ELF-1 (cell line): ENCODE results near the gene CCDC152.
"Not testable (repeated sequence)": the region's sequence is repeated elsewhere in the genome, so short reads cannot be mapped to it uniquely, and the experiment has no call there.

ENCODE experiments used
- DNase-seq: peaks from one replicate; pipeline ENCODE4 v3.0.0-alpha.2; 2016; ENCODE audit warnings: low read depth, low spot score

Gene CCDC152

DNA sequence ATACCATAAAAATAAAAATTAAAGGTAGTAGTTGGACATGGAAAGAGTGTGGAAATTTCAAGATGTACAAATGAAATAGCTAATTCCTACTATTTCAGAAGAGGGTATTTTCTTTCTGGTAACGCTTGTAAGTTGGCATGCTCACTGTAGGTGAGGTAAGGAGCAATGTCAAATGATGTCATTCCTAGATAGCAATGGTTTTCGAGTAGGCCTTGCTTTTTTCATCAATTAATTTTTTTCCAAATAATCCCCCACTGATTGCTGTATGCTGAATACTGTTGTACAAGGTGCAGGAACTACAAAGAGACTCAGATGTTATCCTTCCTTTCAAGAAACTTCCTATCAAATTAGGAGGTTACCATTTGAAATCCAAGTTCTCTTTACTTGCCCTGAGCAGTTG, 56.0 kb downstream of the CCDC152 start:
- DNase-seq: no peak

DNA sequence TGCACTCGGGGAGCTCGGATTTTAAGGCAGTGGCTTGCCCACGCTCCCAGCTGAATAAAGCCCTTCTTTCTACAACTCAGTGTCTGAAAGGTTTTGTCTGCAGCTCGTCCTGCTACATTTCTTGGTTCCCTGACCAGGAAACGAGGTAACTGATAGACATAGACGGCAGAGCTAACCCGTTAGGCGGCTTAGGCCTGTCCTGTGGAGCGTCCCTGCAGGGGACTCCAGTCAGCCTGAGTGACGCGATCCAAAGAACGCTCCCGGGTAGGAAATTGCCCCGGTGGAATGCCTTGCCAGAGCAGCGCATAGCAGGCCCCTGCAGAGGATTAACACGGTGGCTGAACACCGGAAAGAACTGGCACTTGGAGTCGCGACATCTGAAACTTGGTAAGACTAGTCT, 56.9 kb downstream of the CCDC152 start:
- peak; percentile 94 for DNase-seq

DNA sequence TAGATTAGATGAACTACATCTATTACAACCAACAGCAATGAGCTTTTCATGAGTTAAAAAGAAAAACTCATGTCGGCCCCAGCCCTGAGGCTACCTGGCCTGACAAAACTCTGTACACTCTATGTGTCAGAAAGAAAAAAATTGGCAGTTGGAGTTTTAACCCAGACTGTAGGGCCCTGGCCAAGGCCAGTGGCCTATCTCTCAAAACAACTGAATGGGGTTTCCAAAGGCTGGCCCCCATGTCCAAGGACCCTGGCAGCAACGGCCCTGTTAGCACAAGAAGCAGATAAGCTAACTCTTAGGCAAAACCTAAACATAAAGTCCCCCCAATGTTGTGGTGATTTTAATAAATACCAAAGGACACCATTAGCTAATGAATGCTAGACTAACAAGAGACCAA, 59.9 kb downstream of the CCDC152 start:
- DNase-seq: not testable (repeated sequence)

DNA sequence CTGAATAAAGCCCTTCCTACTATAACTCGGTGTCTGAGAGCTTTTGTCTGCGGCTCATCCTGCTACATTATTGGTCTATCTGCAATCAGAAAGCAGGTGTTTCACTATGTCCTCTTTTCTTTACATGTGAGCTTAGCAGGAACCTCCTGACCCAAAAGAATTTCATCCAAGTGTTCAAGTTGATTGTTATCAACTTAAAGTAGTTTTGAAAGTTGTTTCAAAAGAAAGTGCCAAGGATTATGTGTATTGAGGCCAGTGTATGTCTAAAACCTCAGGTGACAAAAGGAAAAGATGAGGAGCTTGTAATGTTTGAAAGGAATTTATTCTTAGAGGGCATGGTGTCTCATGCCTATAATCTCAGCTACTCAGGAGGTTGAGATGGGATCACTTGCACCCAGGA, 63.1 kb downstream of the CCDC152 start:
- no peak for DNase-seq

DNA sequence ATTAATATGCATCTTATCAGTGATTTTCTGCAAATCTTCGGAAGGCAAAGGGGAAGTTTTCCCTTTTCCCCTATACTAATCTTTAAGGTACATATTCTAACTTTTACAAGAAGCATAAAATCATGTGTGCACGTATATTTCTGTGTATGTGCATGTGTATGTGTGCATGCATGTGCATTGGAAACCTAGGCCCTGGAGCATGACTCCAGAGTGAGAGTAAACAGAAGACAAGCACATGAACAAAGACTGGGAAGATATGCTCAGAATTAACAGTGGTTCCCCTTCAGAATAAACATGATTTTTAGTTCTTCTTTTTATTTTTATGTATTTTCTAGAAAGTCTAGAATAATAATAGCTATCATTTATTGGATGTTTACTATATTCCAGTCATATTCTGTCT, 65.9 kb downstream of the CCDC152 start:
- DNase-seq: no peak

DNA sequence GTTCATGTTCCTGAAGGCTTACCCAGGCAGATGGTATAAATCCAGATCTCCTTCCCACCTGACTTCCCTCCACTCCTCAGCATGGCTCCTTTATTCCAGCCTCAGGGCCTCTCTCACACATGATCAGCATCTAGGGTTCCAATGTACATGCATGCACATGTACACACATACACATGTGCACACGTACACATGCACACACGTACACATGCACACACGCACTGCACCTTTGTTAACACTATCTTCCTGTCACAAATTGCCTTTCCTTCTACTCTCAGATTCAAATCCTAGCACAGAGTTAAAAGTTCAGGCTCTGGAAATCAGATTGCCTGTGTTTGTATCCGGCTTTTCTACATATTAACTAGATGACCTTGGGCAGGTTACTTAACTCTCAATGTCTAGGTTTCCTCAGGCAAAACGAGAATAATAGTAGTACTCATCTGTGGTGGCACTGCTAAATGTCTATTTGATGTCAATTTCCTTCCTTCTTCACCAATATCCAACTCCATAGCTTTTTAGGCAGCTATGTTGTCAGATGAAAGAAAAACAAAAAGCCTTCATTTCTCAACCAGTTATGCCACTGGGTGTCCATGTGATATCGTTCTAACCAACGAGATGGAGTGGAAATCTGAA, 67.8 kb downstream of the CCDC152 start:
- DNase-seq: no peak

DNA sequence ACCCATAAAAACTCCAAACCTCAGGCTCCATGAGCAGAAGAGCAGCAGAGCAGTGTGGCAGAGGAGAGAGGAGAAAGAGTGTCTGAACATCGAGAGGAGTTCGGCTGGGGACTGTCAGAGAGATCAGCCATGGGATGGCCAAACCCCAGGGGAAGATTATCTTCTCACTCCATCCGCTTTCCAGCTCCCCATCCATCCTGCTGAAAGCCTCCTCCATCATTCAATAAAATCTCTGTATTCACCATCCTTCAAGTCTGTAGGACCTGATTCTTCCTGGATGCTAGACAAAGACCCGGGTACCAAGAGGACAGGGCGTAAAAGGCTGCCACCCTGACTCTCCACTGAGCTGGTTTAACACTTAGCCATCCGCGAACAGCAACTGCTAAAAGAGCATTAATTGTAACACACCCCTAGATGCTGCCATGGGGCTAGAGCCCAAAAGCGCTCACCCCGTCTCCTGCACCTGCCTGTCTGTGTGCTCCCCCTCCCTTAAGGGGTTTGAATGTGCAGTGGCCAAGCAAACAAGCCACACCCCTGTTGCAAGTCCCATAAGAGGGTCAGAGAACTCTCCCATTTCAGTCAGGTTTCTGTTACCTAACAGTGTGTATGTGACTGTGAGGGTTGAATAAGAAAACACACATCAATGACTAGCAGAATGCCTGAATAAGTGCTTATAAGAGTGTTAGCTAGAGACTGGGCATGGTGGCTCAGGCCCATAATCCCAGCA, 69.0 kb downstream of the CCDC152 start:
- no peak for DNase-seq

DNA sequence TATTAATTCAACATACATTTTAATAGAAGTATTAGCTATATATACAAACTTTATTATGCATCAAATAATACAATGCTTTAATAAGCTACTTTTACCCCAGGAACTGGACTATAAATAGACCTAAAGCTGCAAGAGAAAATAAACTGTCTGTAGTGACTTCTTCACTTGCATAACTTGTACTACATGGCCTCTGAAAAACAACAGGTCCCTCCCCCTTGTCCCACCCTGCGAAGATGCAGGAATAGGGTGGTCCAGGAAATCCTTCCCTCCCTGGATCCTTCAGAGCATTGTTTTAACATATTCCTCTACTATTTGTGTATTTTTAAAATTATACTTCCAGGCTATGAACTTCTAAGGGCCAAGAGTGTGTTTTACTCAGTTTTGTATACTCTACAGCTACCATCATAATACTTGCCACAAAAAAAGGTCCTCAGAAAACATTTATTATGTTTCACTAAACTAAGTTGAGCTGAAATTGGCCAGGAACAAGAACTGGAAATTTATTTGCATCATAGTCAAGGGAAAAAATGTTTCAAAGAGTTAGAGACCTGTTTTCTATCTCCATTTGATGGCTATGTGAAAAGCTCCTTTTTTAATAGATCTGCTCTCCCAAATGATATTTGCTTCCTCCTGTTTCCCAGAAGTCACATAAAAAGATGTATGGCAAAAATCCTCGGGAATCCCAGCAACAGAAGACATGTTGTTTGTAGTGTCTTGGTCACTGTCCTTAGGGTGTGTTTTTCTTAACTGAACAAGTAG, 70.3 kb downstream of the CCDC152 start:
- DNase-seq: no peak

DNA sequence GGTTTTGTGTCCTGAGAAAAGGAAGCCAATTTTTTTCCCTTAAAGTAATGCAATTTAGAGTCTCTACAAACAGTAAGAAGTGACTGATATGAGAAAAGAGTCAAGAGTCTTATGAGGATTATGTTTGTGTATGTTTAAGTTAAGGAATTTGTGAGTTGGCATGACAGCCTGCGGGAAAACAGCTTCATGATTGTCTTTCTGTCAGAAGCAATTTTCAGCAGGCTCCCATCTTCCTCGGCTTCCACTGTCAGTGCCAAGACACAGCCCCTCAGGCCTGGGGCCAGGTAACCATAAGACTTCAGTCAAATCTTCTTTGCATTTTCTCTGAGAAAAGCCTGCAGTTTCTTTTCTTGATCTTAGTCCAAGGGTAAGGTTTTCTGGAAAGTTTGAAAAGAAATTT, 72.1 kb downstream of the CCDC152 start:
- no peak for DNase-seq

DNA sequence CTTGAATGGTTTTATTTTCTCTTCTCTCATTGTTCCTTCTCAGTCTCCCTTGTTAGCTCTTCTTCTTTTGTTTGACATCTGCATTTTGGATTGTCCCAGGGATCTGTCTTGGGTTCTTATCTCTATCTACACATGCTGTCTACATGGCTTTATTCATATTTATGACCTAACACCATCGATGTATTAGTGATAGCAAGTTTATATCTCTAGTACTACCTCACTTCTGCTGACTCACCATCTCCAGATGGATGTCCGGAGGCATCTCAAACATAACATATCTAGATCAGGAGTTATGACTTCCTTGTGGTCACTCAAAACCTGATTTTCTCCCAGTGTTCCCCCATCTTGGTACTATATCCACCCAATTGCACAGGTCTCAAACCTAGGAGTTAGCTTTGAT, 74.3 kb downstream of the CCDC152 start:
- DNase-seq: no peak

DNA sequence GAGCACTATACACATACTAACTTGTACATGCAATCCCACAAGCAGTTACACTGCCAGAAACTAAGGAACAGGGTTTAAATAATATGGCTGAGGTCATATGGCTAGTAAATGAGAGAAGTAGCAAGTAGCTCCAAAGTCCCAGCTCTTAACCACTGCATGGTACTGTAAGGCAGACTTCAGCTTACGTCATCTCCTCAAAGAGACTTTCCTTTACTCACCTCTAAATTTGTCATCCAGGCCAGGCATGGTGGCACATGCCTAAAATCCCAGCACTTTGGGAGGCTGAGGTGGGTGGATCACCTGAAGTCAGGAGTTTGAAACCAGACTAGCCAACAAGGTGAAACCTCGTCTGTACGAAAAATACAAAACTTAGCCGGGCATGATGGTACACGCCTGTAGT, 75.4 kb downstream of the CCDC152 start:
- DNase-seq: no peak

DNA sequence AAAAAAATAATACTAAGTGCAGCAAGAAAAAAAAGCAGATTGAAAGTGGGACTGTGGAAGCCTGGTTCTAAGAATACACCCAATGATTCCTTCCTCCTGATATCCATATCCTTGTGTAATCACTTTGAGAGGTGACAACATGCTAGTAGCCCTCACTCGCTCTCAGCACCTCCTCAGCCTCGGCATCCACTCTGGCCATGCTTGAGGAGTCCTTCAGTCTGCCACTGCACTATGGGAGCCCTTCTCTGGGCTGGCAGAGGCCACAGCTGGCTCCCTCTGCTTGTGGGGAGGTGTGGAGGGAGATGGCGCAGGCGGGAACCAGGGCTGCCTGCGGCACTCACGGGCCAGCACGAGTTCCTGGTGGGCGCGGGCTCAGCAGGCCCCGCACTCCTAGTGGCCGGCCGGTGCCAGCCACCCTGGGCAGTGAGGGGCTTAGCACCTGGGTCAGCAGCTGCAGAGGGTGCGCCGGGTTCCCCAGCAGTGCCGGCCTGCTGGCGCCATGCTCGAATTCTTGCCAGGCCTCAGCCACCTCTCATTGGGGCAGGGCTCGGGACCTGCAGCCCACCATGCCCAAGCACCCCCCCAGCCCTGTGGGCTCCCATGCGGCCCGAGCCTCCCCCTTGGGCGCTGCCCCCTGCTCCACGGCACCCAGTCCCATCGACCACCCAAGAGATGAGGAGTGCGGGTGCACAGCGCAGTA, 79.6 kb downstream of the CCDC152 start:
- no peak for DNase-seq

DNA sequence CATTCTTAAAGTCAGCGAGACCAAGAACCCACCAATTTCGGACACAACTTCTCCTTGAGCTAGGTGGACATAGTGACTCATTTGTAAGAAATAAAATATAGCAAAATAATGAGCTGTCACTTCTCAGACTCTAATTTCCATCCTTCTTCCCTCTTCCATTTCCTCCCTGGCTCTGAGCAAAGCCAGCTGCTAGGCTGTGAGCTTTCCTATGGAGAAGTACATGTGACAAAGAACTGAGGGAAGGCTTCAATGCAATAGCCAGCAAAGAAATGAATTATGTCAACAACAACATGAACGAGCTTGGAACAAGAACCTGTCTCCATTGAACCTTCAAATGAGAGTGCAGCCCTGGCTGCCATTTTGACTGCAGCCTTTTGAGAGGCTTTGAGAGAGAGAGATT, 81.0 kb downstream of the CCDC152 start:
- DNase-seq: no peak

DNA sequence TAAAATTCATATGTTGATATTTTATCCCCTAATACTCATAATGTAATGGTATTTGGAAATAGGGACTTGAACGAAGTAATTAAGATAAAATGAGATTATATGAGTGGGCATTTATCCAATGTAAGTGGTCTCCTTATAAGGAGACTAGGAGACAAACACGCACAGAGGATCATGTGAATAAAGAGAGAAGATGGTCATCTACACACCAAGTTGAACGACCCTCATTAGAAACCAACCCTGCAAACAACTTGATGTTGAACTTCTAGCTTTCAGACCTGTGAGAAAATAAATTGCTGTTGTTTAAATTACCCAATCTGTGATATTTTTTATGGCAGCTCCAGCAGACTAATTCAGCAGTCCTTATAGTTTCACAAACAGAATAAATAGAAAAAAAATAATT, 82.6 kb downstream of the CCDC152 start:
- no peak for DNase-seq

DNA sequence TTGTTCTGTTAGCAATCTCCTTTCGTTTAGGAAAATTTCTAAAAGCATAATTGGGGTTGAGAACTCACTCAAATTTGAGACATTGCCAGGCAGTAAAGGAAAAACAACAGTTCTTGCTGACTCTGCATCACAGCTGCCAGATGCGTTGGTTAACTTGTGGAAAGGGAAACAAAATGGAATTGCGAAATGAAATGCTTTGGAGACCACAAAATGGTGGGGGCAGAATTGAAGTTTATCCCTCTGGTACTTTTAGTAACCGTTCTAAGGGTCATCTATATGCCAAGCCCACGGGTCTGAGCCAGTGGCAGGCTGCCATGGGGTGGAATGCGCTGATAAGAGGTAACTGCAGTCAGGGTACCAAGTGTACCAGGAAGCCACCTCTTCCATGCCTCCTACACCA, 83.7 kb downstream of the CCDC152 start:
- no peak for DNase-seq

DNA sequence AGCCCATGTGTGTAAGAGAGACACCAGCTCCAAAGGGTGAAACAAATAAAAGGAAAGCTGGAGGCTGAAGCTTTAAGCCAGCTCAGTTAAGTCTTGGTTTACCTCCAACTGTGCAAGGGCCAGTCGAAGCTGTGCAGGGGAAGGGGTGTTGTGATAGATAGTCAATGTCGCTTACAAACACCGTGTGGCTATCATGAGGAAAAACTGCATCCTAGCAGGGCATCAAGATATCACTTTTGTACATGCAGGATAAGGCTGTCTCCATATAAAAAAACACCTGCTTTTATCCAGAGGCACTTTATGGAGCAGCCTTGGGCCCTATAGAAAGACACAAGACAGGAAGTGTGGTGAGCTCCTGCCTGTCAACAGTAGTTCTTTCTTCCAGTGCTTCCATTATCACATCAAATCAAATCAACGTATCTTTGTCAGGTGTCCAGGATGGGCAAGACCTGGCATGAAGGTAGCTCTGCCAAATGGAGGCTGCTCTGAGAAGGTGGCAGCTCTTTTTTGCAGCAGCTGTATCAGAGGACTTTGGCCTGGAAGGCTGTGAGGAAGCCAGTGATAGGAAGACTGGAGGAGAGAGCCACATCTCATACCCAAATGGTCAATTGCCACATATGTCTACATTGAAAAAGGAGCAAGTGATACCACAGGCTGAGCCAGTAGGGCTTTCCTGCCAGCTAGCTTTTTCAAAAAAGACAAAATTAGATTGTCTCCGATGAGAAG, 84.4 kb downstream of the CCDC152 start:
- DNase-seq: no peak

DNA sequence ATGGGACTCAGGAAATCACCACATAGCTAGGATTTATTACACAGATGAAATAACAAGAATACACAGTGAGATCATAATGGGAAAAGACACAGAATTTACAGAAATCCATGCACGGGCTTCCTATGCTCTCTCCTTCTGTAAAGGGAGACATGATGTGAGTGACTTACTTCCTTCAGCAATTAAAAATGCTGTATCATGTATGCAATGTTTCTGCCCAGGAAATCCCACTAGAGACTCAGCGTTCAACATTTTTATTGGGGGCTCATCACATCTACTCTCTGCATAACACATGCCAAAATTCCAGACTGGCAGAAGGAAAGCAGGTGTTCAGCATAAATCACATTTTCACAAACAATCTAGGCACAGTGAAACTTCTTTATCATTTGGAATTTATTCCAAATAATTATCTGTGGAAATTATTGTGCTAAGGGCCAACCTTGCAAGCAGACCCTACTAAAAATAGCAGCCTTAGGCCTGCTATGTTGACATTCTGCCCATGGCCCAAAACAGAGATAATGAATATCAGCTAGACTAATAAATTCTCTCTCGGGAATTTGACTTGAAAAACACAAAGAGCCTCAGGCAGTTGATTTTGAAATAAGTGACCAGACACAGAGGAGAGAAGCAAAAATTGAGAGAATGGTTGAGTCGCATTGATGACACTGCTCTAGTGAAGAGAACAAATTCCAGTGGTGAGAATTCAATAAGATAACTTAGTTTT, 86.5 kb downstream of the CCDC152 start:
- DNase-seq: no peak

DNA sequence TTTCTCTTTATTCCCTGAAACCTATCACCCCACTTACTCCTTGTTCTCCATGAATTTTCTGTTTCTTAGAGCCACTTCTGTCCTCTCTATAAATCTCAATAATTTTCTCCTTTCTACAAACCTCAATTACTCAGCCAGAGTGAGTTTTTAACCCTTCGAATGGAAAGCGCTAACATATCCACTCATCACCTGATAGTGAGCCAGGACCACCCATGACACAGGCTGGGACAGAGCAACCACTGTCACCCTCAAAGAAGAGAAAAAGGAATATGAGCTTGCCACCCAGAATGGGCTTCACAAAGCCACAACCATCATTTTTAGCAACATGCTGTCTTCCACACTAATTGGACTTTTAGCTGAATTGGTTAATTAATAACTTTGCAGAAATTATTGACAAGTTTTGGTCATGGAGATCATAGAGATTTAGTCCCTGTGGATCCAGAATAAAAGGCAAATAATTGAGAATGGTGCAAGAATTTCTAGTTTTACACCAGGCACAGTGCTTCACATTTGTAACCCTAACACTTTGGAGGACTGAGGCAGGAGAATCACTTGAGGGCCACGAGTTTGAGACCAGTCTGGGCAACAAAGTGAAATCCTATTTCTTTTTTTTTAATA, 87.2 kb downstream of the CCDC152 start:
- no peak for DNase-seq

DNA sequence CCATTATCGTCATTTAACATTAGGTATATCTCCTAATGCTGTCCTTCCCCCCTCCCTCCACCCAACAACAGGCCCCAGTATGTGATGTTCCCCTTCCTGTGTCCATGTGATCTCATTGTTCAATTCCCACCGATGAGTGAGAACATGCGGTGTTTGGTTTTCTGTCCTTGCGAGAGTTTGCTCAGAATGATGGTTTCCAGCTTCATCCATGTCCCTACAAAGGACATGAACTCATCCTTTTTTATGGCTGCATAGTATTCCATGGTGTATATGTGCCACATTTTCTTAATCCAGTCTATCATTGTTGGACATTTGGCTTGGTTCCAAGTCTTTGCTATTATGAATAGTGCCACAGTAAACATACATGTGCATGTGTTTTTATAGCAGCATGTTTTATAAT, 87.8 kb downstream of the CCDC152 start:
- DNase-seq: not testable (repeated sequence)

DNA sequence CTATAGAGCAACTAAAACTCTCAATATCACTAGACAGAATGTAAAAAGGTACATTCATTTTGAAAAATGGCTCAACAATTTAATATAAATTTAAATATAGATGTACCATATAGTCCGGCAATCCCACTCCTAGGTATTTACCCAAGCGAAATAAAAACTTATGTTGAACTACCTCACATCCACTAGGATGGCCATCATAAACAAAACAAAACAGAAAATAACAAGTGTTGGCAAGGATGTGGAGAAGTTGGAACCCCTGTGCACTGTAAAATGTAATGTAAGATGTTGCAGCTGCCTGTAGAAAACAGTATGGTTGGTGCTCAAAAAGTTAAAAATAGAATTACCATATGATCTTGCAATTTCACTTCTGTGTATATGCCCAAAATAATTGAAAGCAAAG, 91.9 kb downstream of the CCDC152 start:
- no peak for DNase-seq

DNA sequence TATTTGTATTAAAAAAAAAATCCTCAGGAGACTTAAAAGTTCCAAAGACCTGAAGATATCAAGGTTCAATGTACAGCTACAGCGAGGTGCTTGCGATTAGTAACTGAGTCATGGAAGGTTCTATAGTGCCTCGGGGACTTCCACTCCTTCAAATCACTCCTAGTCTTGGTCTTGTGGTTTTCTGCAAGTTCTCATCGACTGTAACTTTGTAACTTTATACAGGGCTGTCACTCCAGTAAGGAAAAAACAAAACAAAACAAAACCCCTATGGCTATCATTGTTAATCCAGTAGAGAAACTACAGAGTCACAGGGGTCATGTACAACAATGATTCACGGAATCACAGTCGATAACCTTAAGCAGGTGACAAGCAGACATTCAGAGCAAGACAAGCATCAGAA, 94.9 kb downstream of the CCDC152 start:
- no peak for DNase-seq
